ENCODE measurements around the gene PHTF1. TPM values are rescaled to one million over a fixed set of nuclear protein-coding genes. Genes with fewer than 3 reads are reported as not detected.

PHTF1 gene
- total RNA-seq (10 to 100 TPM; 11.9 to 22.7 (median 14.4) TPM), polyA plus RNA-seq (1 to 10 TPM; 2.4 to 8.7 (median 4.2) TPM)

DNA sequence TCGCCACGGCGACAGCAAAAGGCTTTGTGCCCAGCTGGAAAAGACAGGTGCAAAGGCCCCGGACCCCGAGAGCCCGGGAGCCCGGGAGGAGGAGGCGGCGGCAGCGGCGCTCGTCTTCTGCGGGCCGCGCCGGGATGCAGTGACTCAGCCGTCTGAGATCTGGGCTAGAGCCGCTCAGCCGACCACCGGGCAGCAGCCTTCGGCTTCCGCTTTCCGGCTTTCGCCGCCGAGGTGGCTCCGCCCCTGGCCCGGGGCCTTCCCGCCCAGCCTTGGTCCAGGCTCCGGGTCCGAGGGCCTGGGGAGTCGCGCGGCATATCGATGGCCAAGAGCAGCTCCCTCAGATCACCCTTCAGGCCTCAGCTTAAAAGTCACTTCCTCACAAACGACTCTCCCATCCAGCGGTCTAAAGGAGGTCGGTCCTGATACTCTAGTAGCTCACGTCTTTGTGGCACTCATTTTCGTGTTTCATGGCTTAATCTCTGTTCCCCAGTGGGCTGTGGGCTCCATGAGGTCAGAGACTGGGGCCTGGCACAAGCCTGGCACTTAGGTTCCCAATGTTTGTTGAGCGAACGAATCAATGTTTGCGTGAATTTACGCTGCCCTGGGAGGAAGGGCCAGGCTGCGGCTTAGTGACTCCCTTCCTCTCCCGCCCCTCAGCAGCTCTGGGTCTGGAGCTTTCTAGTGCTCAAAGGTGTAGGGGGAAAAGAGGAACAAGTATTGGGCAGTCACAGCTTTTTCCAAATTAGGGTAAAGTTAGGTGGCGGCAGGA is at the start of gene PHTF1:
TSS of gene PHTF1 (minus strand) at position 154 of the 769 bp plus-strand sequence. CDS start 783 bp downstream, outside the sequence.
- Histone ChIP-seq H3K27ac (peak within 1 kb of the TSS; percentile 93 to 95 (median 94)), H3K4me1 (peaks cover 0 to 46% (median 24%) of the 10 kb centered on the region in 4 donors), H3K9me3 (no peaks in the 10 kb centered on the region), H3K4me3 (peak within 1 kb of the TSS; percentile 69 to 97 (median 85)), H3K27me3 (no peaks in the 10 kb centered on the region), H3K36me3 (no peaks in the 10 kb centered on the region)
- 1% methylated on average over 47 of the region's 47 CpGs for WGBS, 2 donors
- intact Hi-C loops (cut with DNase I): loop anchor here (2.0 kb wide), 1 partner anchor 53 kb away; the partner anchor contains the start of gene RSBN1
- DNase-seq: peak; percentile 84
- TF ChIP-seq, protein P1, sequence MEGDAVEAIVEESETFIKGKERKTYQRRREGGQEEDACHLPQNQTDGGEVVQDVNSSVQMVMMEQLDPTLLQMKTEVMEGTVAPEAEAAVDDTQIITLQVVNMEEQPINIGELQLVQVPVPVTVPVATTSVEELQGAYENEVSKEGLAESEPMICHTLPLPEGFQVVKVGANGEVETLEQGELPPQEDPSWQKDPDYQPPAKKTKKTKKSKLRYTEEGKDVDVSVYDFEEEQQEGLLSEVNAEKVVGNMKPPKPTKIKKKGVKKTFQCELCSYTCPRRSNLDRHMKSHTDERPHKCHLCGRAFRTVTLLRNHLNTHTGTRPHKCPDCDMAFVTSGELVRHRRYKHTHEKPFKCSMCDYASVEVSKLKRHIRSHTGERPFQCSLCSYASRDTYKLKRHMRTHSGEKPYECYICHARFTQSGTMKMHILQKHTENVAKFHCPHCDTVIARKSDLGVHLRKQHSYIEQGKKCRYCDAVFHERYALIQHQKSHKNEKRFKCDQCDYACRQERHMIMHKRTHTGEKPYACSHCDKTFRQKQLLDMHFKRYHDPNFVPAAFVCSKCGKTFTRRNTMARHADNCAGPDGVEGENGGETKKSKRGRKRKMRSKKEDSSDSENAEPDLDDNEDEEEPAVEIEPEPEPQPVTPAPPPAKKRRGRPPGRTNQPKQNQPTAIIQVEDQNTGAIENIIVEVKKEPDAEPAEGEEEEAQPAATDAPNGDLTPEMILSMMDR (IDR thresholded peaks at IDR 0.05): no peak
- TF ChIP-seq POLR2AphosphoS5 (IDR thresholded peaks at IDR 0.05) (peak; percentile 33 to 79 (median 62)), POLR2A (IDR thresholded peaks at IDR 0.05) (peak; percentile 5 to 54)

DNA sequence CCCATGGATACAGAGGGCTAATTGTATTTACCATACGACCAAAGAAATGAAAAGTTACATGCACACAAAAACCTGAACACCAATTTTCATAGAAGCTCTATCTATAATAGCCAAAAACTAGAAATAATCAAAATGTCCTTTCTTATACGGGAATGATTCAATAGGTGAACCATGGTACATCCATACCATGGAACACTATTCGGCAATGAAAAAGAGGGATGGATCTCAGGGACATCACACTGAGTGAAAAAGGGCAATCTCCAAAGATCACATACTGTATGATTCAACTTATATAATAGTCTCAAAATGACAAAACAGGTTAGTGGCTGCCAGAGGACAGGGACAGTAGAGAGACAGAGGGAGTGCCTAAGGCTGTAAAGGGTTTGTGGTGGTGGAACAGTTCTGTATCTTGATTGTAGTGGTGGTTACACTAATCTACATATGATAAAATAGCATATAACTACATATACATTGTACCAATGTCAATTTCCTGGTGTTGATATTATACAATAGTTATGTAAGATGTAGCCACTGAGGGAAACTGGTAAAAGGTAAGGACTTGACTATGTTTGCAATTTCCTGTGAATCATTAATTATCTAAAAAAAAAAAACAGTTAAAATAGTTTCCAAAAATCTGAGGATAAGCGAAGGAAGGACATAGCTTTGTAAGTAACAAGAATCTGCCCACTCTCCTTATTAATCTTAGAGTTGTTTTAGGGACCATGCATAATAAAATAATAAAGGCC is 49.3 kb upstream of the PHTF1 start:
- no peak overlapping the region for H3K4me3 ChIP-seq
- H3K9me3 ChIP-seq: no peaks in the 10 kb centered on the region
- no peak for DNase-seq
- peaks cover 0 to 45% (median 43%) of the 10 kb centered on the region in 4 donors for H3K4me1 ChIP-seq
- WGBS, 2 donors: 81 to 90% methylated on average over 4 of the region's 4 CpGs
- peak overlapping the region in 1 of 4 donors; percentile 98 for H3K27ac ChIP-seq
- intact Hi-C loops (cut with DNase I): no loop called here
- no peaks in the 10 kb centered on the region for H3K27me3 ChIP-seq
- no peaks in the 10 kb centered on the region for H3K36me3 ChIP-seq
- no peak for TF ChIP-seq POLR2AphosphoS5 (IDR thresholded peaks at IDR 0.05)
- TF ChIP-seq, protein P1 (IDR thresholded peaks at IDR 0.05): no peak
- TF ChIP-seq POLR2A (IDR thresholded peaks at IDR 0.05): no peak
- TF ChIP-seq EP300 (IDR thresholded peaks at IDR 0.05): no peak

DNA sequence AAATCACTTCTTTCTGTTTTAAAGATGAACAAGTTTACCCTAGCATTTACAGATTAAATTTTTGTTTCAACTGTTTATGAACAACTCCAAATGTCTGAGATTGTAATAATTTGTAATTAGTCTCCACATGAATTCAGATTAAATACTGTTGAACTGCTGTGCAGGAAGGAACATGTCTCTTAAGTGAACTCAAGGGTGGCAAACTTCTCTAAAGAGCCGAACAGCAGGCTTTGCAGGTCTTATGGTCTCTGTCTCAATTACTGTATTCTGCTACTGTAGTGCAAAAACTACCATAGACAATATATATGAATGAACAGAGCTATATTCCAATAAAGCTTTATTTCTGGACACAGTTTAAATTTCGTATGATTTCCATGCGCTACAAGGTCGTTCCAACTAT is 46.4 kb upstream of the PHTF1 start:
- no peak for DNase-seq
- H3K9me3 ChIP-seq: no peaks in the 10 kb centered on the region
- H3K4me3 ChIP-seq: no peak overlapping the region
- H3K36me3 ChIP-seq: no peaks in the 10 kb centered on the region
- no peak for TF ChIP-seq POLR2A (IDR thresholded peaks at IDR 0.05)
- no peak for TF ChIP-seq POLR2AphosphoS5 (IDR thresholded peaks at IDR 0.05)
- TF ChIP-seq, protein P1 (IDR thresholded peaks at IDR 0.05): no peak
- no peak for TF ChIP-seq EP300 (IDR thresholded peaks at IDR 0.05)
- no peaks in the 10 kb centered on the region for H3K27me3 ChIP-seq
- intact Hi-C loops (cut with DNase I): no loop called here
- WGBS, 2 donors: 86% methylated on average over 4 of the region's 4 CpGs
- no peak overlapping the region for H3K27ac ChIP-seq
- peaks cover 0 to 63% (median 56%) of the 10 kb centered on the region in 4 donors for H3K4me1 ChIP-seq

DNA sequence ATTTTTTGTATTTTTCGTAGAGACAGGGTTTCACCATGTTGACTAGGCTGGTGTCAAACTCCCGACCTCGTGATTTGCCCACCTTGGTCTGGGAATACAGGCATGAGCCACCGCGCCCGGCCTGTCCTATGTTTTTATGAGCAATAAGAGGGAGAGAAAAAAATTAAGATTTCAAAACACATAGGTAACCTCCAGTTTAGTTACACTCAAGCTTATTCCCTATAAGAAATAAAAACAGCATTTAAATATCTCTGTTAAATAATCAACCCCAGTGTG is 45.9 kb upstream of the PHTF1 start:
- intact Hi-C loops (cut with DNase I): no loop called here
- Histone ChIP-seq H3K9me3 (no peaks in the 10 kb centered on the region), H3K4me1 (peaks cover 0 to 62% (median 57%) of the 10 kb centered on the region in 4 donors)

More for the DNA sequence above, 45.9 kb upstream of the PHTF1 start:
- Histone ChIP-seq H3K27me3 (no peaks in the 10 kb centered on the region), H3K27ac (no peak overlapping the region), H3K4me3 (no peak overlapping the region), H3K36me3 (no peaks in the 10 kb centered on the region)
- WGBS, 2 donors: 94 to 95% methylated on average over 6 of the region's 6 CpGs
- TF ChIP-seq, protein P1 (IDR thresholded peaks at IDR 0.05): no peak
- no peak for TF ChIP-seq EP300 (IDR thresholded peaks at IDR 0.05)
- no peak for TF ChIP-seq POLR2AphosphoS5 (IDR thresholded peaks at IDR 0.05)
- TF ChIP-seq POLR2A (IDR thresholded peaks at IDR 0.05): no peak
- DNase-seq: no peak
